BLaER1 treated with 17β-estradiol and CSF1 and Interleukin-3, amounts not matched to agents 10 nM and 100 nM (cell line): Measurements from ENCODE around the gene PLA2G3.

Experiments
- H3K27ac ChIP-seq, 11 experiments: shearing (Covaris generic); formaldehyde crosslinking; 2 replicates each; pipeline ENCODE4 v1.8.1; 2022
- H3K27me3 ChIP-seq, 11 experiments: shearing (Covaris generic); formaldehyde crosslinking; 2 replicates each; pipeline ENCODE4 v1.8.1; 2022
- H3K36me3 ChIP-seq, 11 experiments: shearing (Covaris generic); formaldehyde crosslinking; 2 replicates each; pipeline ENCODE4 v1.8.1; 2022
- H3K4me1 ChIP-seq, 10 experiments: shearing (Covaris generic); formaldehyde crosslinking; 2 replicates each; pipeline ENCODE4 v1.8.1; 2022
- H3K4me2 ChIP-seq, 11 experiments: shearing (Covaris generic); formaldehyde crosslinking; 2 replicates each; pipeline ENCODE4 v1.8.1; 2022
- H3K4me3 ChIP-seq, 10 experiments: shearing (Covaris generic); formaldehyde crosslinking; 2 replicates each; pipeline ENCODE4 v1.8.1; 2022
- H3K9ac ChIP-seq, 11 experiments: shearing (Covaris generic); formaldehyde crosslinking; 2 replicates each; pipeline ENCODE4 v1.8.1; 2022
- H3K9me3 ChIP-seq, 11 experiments: shearing (Covaris generic); formaldehyde crosslinking; replicated peaks in 1 of 11; 2 replicates each; pipeline ENCODE4 v1.8.1; 2022
- H4K20me1 ChIP-seq, 11 experiments: shearing (Covaris generic); formaldehyde crosslinking; 2 replicates each; pipeline ENCODE4 v1.8.1; 2022
- Cebpa-rat ChIP-seq, 11 experiments: shearing (Covaris generic); IDR thresholded peaks; 2 replicates each; pipeline ENCODE4 v1.8.1; 2022

Gene PLA2G3

DNA sequence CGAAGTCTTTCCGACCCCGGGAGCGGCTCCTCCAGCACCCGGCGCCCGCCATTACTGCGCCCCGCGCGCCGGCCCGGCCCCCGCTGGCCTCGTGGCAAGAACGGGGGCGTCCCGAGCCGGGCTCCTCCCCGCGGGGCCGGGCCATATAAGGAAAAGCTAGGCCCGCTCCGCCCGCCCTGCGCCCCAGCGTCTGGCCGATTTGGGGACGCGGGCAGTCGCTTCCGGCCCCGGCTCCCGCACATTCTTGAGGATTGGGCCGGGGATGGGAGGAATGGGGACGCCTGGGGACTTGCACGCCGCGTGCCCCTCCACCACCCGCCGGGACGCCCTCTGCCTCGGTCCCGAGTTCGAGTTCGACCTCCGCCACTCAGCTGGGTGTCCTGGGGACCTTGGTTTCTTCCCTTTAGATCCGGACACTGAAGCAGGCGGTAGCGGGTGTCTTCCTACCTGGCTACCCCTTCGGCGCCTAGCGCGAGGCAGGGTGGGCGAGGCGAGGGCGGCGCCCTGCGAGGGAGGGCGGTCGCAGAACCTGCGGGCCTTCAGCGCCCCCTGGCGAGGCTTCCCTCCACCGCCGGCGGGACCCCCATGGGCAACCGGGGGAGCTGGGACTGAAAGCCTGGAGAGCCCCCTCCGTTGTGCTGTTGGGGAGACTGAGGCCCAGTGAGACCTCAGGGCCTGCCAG is 55.4 kb downstream of the PLA2G3 start:
- H3K27me3 ChIP-seq: no peaks in the 10 kb centered on the region
- no peak for TF ChIP-seq Cebpa-rat (IDR thresholded peaks at IDR 0.05)
- H3K4me1 ChIP-seq: peaks cover 36 to 90% (median 79%) of the 10 kb centered on the region in 10 experiments
- H4K20me1 ChIP-seq: peaks cover 0 to 30% (median 13%) of the 10 kb centered on the region in 11 experiments; a peak in 9 of 22 replicates
- H3K4me2 ChIP-seq: peak overlapping the region; percentile 88 to 100 (median 98)
- peak overlapping the region; percentile 92 to 97 (median 95) for H3K9ac ChIP-seq
- no peaks in the 10 kb centered on the region for H3K9me3 ChIP-seq
- peak overlapping the region; percentile 66 to 90 (median 78) for H3K4me3 ChIP-seq
- peaks cover 0 to 34% (median 26%) of the 10 kb centered on the region in 11 experiments; a peak in 19 of 22 replicates for H3K36me3 ChIP-seq
- H3K27ac ChIP-seq: peak overlapping the region; percentile 94 to 100 (median 99)
